Suprapubic skin (tissue), 4 donors: Measurements from ENCODE around the gene GRIA2.

Experiments used
- CTCF ChIP-seq, 2 donors: fragments of 200-600 bp in 1 of 2; fragments of 450-650 bp in 1 of 2; sonication (generic) in 1 of 2; IDR thresholded peaks; one replicate each; pipeline ENCODE4 v1.5.1; 2016 to 2019; ENCODE audit warnings: antibody characterized with exemption in 2 of 2, mild to moderate bottlenecking in 1 of 2, moderate library complexity in 1 of 2
- POLR2A ChIP-seq, 2 donors: fragments of 450-650 bp; IDR thresholded peaks; one replicate each; pipeline ENCODE4 v1.6.1; 2017; ENCODE audit warnings: antibody characterized with exemption in 2 of 2, mild to moderate bottlenecking in 2 of 2, moderate library complexity in 2 of 2
- POLR2AphosphoS5 ChIP-seq, 3 donors: sonication (generic); formaldehyde crosslinking; IDR thresholded peaks; one replicate each; pipeline ENCODE4 v1.6.1; 2017; ENCODE audit warnings: antibody characterized with exemption in 3 of 3

GRCh38 chr4:157220371-157220881 lies at the start of gene GRIA2:
- TF ChIP-seq POLR2A (IDR thresholded peaks at IDR 0.05): no peak
- no peak for TF ChIP-seq CTCF (IDR thresholded peaks at IDR 0.05)
- no peak for TF ChIP-seq POLR2AphosphoS5 (IDR thresholded peaks at IDR 0.05)
